H1 (cell line): ENCODE results near the gene HMGCS2. TPM values are rescaled to one million over a fixed set of nuclear protein-coding genes. Genes with fewer than 3 reads are reported as not detected.

ENCODE experiments used
- CTCF ChIA-PET: fragments of 300-600 bp; sonication (Branson Sonifier 250); formaldehyde crosslinking; loops from one replicate; lab custom pipeline; 2021; ENCODE audit not compliant: partially characterized antibody; lab: Charles Lee
- POLR2A ChIA-PET: fragments of 300-600 bp; sonication (Branson Sonifier 250); formaldehyde crosslinking; loops from one replicate; lab custom pipeline; 2021; ENCODE audit warnings: inconsistent platforms; ENCODE audit not compliant: partially characterized antibody; lab: Charles Lee
- DNase-seq, 2 experiments: peaks; one replicate each; pipeline versions ENCODE4 v3.0.0 to v3.0.0-alpha.2; 2010 to 2022; ENCODE audit warnings: low spot score in 2 of 2, low read depth in 1 of 2, mixed read lengths in 1 of 2
- FAIRE-seq: peaks from 2 replicates; lab custom pipeline; 2011; peaks lifted over from hg19 to GRCh38; lab: Jason Lieb, UNC
- H2AFZ ChIP-seq: 2 replicates; pipeline ENCODE4 v1.8.1; 2012; ENCODE audit warnings: low read length, inconsistent platforms
- H2AK5ac ChIP-seq: 2 replicates; pipeline ENCODE4 v1.6.1; 2013; ENCODE audit warnings: low read depth, low read length
- H2BK120ac ChIP-seq: replicated peaks from 2 replicates; pipeline ENCODE3; 2013; ENCODE audit warnings: low read depth, low read length, inconsistent platforms
- H2BK12ac ChIP-seq: 2 replicates; pipeline ENCODE4 v1.6.1; 2013; ENCODE audit warnings: low read depth, low read length
- H2BK15ac ChIP-seq: 2 replicates; pipeline ENCODE4 v1.6.1; 2013; ENCODE audit warnings: low read length
- H2BK20ac ChIP-seq: 2 replicates; pipeline ENCODE4 v1.6.1; 2013; ENCODE audit warnings: low read length
- H2BK5ac ChIP-seq: 2 replicates; pipeline ENCODE4 v1.6.1; 2013; ENCODE audit warnings: low read depth, low read length
- H3K14ac ChIP-seq: 2 replicates; pipeline ENCODE4 v1.6.1; 2013; ENCODE audit warnings: inconsistent platforms; ENCODE audit not compliant: insufficient read length
- H3K18ac ChIP-seq: 2 replicates; pipeline ENCODE4 v1.6.1; 2013; ENCODE audit warnings: low read length; ENCODE audit errors: extremely low read depth
- H3K23ac ChIP-seq: 2 replicates; pipeline ENCODE4 v1.6.1; 2013; ENCODE audit warnings: inconsistent platforms; ENCODE audit not compliant: insufficient read length
- H3K23me2 ChIP-seq: 2 replicates; pipeline ENCODE4 v1.6.1; 2013; ENCODE audit warnings: low read depth, low read length
- H3K27ac ChIP-seq: 2 replicates; pipeline ENCODE4 v1.6.1; 2011; ENCODE audit warnings: low read depth, low read length, inconsistent platforms
- H3K27me3 ChIP-seq, 4 experiments: replicated peaks in 1 of 4; 1 replicate in 1 of 4; 2 replicates in 3 of 4; pipeline versions ENCODE4 v1.6.1 to v1.8.1; 2011 to 2013; ENCODE audit warnings: low read length in 3 of 4, mild to moderate bottlenecking in 3 of 4, inconsistent platforms in 2 of 4, mixed read lengths in 2 of 4, moderate library complexity in 1 of 4; ENCODE audit not compliant: control insufficient read depth in 3 of 4, insufficient read depth in 3 of 4; ENCODE audit errors: extremely low read depth in 1 of 4
- H3K36me3 ChIP-seq, 4 experiments: 2 replicates each; pipeline versions ENCODE4 v1.6.1 to v1.8.1; 2011 to 2013; ENCODE audit warnings: mild to moderate bottlenecking in 4 of 4, low read length in 3 of 4, moderate library complexity in 2 of 4, control low read depth in 1 of 4, inconsistent platforms in 1 of 4; ENCODE audit not compliant: insufficient read depth in 4 of 4, control insufficient read depth in 2 of 4
- H3K4ac ChIP-seq: replicated peaks from 2 replicates; pipeline ENCODE3; 2013; ENCODE audit warnings: low read length, low read depth, mixed read lengths, inconsistent platforms; ENCODE audit not compliant: insufficient read length
- H3K4me1 ChIP-seq, 4 experiments: replicated peaks in 1 of 4; 1 replicate in 1 of 4; 2 replicates in 3 of 4; pipeline versions ENCODE4 v1.6.1 to v1.8.1; 2011 to 2013; ENCODE audit warnings: low read length in 3 of 4, inconsistent platforms in 2 of 4, mixed read lengths in 1 of 4; ENCODE audit not compliant: insufficient read depth in 4 of 4, control insufficient read depth in 3 of 4
- H3K4me2 ChIP-seq, 2 experiments: 2 replicates each; pipeline versions ENCODE4 v1.6.1 to v1.8.1; 2011 to 2013; ENCODE audit warnings: low read depth in 2 of 2, low read length in 2 of 2, control low read depth in 1 of 2, inconsistent platforms in 1 of 2, mild to moderate bottlenecking in 1 of 2; ENCODE audit not compliant: insufficient read depth in 1 of 2
- H3K4me3 ChIP-seq, 4 experiments: fragments of 200-600, 300-600 bp in 1 of 4; sonication (generic), shearing (Covaris generic), sonication (Bioruptor Twin) in 1 of 4; 2 replicates each; pipeline versions ENCODE4 v1.5.1 to v1.8.1; 2011 to 2016; ENCODE audit warnings: low read length in 4 of 4, low read depth in 3 of 4, control low read depth in 2 of 4, inconsistent platforms in 2 of 4, mild to moderate bottlenecking in 2 of 4, mixed read lengths in 1 of 4, moderate library complexity in 1 of 4; ENCODE audit not compliant: insufficient read depth in 2 of 4; ENCODE audit errors: extremely low read depth in 1 of 4
- H3K56ac ChIP-seq: replicated peaks from 2 replicates; pipeline ENCODE3; 2013; ENCODE audit warnings: low read depth, mild to moderate bottlenecking, mixed read lengths, low read length, inconsistent platforms; ENCODE audit not compliant: insufficient read length
- H3K79me1 ChIP-seq: 2 replicates; pipeline ENCODE4 v1.6.1; 2013; ENCODE audit warnings: low read depth, low read length, control low read depth
- H3K79me2 ChIP-seq, 2 experiments: 2 replicates each; pipeline versions ENCODE4 v1.6.1 to v1.8.1; 2012 to 2013; ENCODE audit warnings: low read length in 2 of 2, mild to moderate bottlenecking in 2 of 2, inconsistent platforms in 1 of 2; ENCODE audit not compliant: insufficient read depth in 2 of 2, control insufficient read depth in 1 of 2
- H3K9ac ChIP-seq, 4 experiments: replicated peaks in 1 of 4; 1 replicate in 1 of 4; 2 replicates in 3 of 4; pipeline versions ENCODE4 v1.6.1 to v1.8.1; 2011 to 2013; ENCODE audit warnings: low read depth in 3 of 4, low read length in 3 of 4, control low read depth in 2 of 4, mild to moderate bottlenecking in 2 of 4, moderate library complexity in 2 of 4, inconsistent platforms in 1 of 4; ENCODE audit errors: extremely low read depth in 1 of 4
- H3K9me3 ChIP-seq, 2 experiments: 2 replicates each; pipeline versions ENCODE4 v1.6.1 to v1.8.1; 2012 to 2013; ENCODE audit warnings: mild to moderate bottlenecking in 2 of 2, moderate library complexity in 2 of 2, control low read depth in 1 of 2, inconsistent platforms in 1 of 2, low read depth in 1 of 2, low read length in 1 of 2, mixed read lengths in 1 of 2; ENCODE audit not compliant: insufficient read depth in 2 of 2
- H4K20me1 ChIP-seq, 2 experiments: replicated peaks in 1 of 2; 2 replicates each; pipeline versions ENCODE3 to v1.8.1; 2011 to 2013; ENCODE audit warnings: inconsistent platforms in 2 of 2, low read length in 2 of 2, mild to moderate bottlenecking in 1 of 2; ENCODE audit not compliant: insufficient read depth in 2 of 2, control insufficient read depth in 1 of 2
- H4K5ac ChIP-seq: 2 replicates; pipeline ENCODE4 v1.6.1; 2013; ENCODE audit warnings: low read length, low read depth, mixed read lengths, inconsistent platforms; ENCODE audit not compliant: insufficient read length
- H4K8ac ChIP-seq: 2 replicates; pipeline ENCODE4 v1.8.0; 2013; ENCODE audit warnings: mild to moderate bottlenecking, moderate library complexity, low read length, inconsistent platforms; ENCODE audit not compliant: insufficient read depth; ENCODE audit errors: extremely low read depth
- H4K91ac ChIP-seq: replicated peaks from 2 replicates; pipeline ENCODE3; 2013; ENCODE audit warnings: low read length, mixed read lengths, inconsistent platforms; ENCODE audit not compliant: insufficient read length
- KDM1A ChIP-seq: fragments of 200-600, 300-600 bp; sonication (generic); IDR thresholded peaks from 2 replicates; pipeline ENCODE4 v1.7.1; 2016; ENCODE audit warnings: mild to moderate bottlenecking, low read length, borderline replicate concordance
- RBBP5 ChIP-seq: IDR thresholded peaks from 2 replicates; pipeline ENCODE4 v1.7.1; 2012; ENCODE audit warnings: low read depth, mild to moderate bottlenecking, inconsistent platforms, low read length, moderate library complexity, borderline replicate concordance
- SP4 ChIP-seq: IDR thresholded peaks from 2 replicates; pipeline ENCODE4 v1.6.1; 2012; ENCODE audit warnings: low read length, inconsistent platforms
- WGBS, 2 experiments: shearing (Covaris generic) in 1 of 2; methylation state at CpG; one replicate each; pipeline versions ENCODE4 v1.1.6 to v1.1.7; 2013 to 2015; ENCODE audit warnings: low lambda C conversion rate in 2 of 2, mixed read lengths in 2 of 2, inconsistent platforms in 1 of 2, low coverage in 1 of 2, missing lambda C conversion rate in 1 of 2; ENCODE audit not compliant: insufficient replicate concordance in 2 of 2, insufficient coverage in 1 of 2, insufficient read length in 1 of 2; ENCODE audit errors: extremely low coverage in 1 of 2, missing lambda C conversion rate in 1 of 2; 5-methylcytosine and 5-hydroxymethylcytosine counted together
- long read RNA-seq, 2 experiments: library from RNA in 1 of 2; library from capped mRNA in 1 of 2; stranded (forward); transcript quantifications; one replicate each; pipeline ENCODE4 v2.0.0, GENCODE V29; 2021; ENCODE audit warnings: inconsistent platforms in 1 of 2
- polyA minus RNA-seq, 3 experiments: library from RNA; depleted of rRNA, polyadenylated mRNA; stranded (reverse); fragments of >200 nt; gene quantifications; 1 replicate in 2 of 3; 2 replicates in 1 of 3; pipeline ENCODE4 v1.2.3, GENCODE V29; 2011
- polyA plus RNA-seq, 7 experiments: library from polyadenylated mRNA; depleted of rRNA in 3 of 7; stranded (reverse) in 5 of 7; unstranded in 2 of 7; fragments of >200 nt in 5 of 7; fragments of 200-250 nt in 2 of 7; gene quantifications; 1 replicate in 5 of 7; 2 replicates in 1 of 7; 4 replicates in 1 of 7; pipeline versions ENCODE4 v1.2.1 to v1.2.3, GENCODE V29; 2011 to 2013; ENCODE audit warnings: missing spikeins in 2 of 7, mixed read lengths in 2 of 7
- total RNA-seq: library from RNA; stranded (reverse); fragmentation: NEBNext Ultra II Directional; extraction: Animal tissue kit (Norgen Biotek cat#: 25700); gene quantifications from 2 replicates; pipeline ENCODE4 v1.2.1, GENCODE V29; 2021

The HMGCS2 gene
- total RNA-seq, result not detected in 2 replicates
- not detected in 2 replicates for polyA plus RNA-seq (2011; rRNA removed)
- polyA plus RNA-seq (2011; cell fraction: cytosol; rRNA removed), result not detected
- polyA plus RNA-seq (2011; cell fraction: nucleus; rRNA removed), result not detected
- polyA plus RNA-seq (2012, experiment 1 of 2), result not detected in 4 replicates
- polyA plus RNA-seq (2012, experiment 2 of 2), result not detected
- polyA plus RNA-seq (2013, experiment 1 of 2), result not detected
- not detected for polyA plus RNA-seq (2013, experiment 2 of 2)
- polyA minus RNA-seq (2011; rRNA and poly(A)+ RNA removed), result not detected in 2 replicates
- polyA minus RNA-seq (2011; cell fraction: cytosol; rRNA and poly(A)+ RNA removed), result not detected
- polyA minus RNA-seq (2011; cell fraction: nucleus; rRNA and poly(A)+ RNA removed), result not detected
- long read RNA-seq, experiment 1, result 0 reads
- long read RNA-seq, experiment 2, result 0 reads

- Histone ChIP-seq H3K56ac (no peak within 1 kb of the TSS), H3K36me3 (no peaks in the 10 kb centered on the region), H4K8ac (no peak within 1 kb of the TSS), H3K23me2 (no peaks in the 10 kb centered on the region; the same call in 1 of the 2 replicates), H2AFZ (no peak within 1 kb of the TSS), H3K27ac (no peak within 1 kb of the TSS), H3K79me1 (no peaks in the 10 kb centered on the region), H3K18ac (no peak within 1 kb of the TSS), H3K27me3 (peaks cover 0 to 3% (median 1%) of the 10 kb centered on the region in 4 experiments; a peak in 2 of 7 replicates), H3K4me2 (no peak within 1 kb of the TSS), H4K91ac (no peak within 1 kb of the TSS), H3K23ac (no peak within 1 kb of the TSS), H3K9ac (no peak within 1 kb of the TSS), H4K5ac (no peak within 1 kb of the TSS), H2BK5ac (no peak within 1 kb of the TSS), H4K20me1 (no peaks in the 10 kb centered on the region), H3K4me3 (no peak within 1 kb of the TSS), H2BK20ac (no peak within 1 kb of the TSS), H2AK5ac (no peak within 1 kb of the TSS), H3K9me3 (no peaks in the 10 kb centered on the region), H2BK120ac (no peak within 1 kb of the TSS), H2BK15ac (no peak within 1 kb of the TSS), H3K79me2 (no peaks in the 10 kb centered on the region), H3K4ac (no peak within 1 kb of the TSS), H3K4me1 (0 out of 7 replicates have a peak, but pooled peaks cover 0 to 5% (median 0%) of the 10 kb centered on the region in 4 experiments), H2BK12ac (no peak within 1 kb of the TSS), H3K14ac (no peak within 1 kb of the TSS)
- DNase-seq, result no peak
- no peak for TF ChIP-seq KDM1A
- TF ChIP-seq RBBP5, result no peak
- TF ChIP-seq SP4, result no peak
- 82% methylated on average over 8 of the region's 8 CpGs; no CpG with 5 or more reads in 1 of the 2 experiments for WGBS, 2 experiments
- FAIRE-seq, result no peak
- ChIA-PET CTCF (interaction anchor here (1.1 to 5.3 kb wide), 3 partner anchors 20 to 837 kb away, joined by 3 to 46 read pairs (median 3); no protein-coding TSS in a partner anchor), POLR2A (interaction anchor here (2.2 to 3.1 kb wide), 2 partner anchors 23 to 55 kb away, joined by 8 to 11 read pairs; no protein-coding TSS in a partner anchor)
These were observed at the start of gene HMGCS2 for GRCh38 chr1:119768778-119769177. Gene HMGCS2 (minus strand): TSS chr1:119768905. CDS start chr1:119768844, 61 bp downstream.
